ENCODE results near the gene KBTBD13.
"Not testable (repeated sequence)": the region's sequence is repeated elsewhere in the genome, so short reads cannot be mapped to it uniquely, and the experiment has no call there.

The KBTBD13 gene

DNA sequence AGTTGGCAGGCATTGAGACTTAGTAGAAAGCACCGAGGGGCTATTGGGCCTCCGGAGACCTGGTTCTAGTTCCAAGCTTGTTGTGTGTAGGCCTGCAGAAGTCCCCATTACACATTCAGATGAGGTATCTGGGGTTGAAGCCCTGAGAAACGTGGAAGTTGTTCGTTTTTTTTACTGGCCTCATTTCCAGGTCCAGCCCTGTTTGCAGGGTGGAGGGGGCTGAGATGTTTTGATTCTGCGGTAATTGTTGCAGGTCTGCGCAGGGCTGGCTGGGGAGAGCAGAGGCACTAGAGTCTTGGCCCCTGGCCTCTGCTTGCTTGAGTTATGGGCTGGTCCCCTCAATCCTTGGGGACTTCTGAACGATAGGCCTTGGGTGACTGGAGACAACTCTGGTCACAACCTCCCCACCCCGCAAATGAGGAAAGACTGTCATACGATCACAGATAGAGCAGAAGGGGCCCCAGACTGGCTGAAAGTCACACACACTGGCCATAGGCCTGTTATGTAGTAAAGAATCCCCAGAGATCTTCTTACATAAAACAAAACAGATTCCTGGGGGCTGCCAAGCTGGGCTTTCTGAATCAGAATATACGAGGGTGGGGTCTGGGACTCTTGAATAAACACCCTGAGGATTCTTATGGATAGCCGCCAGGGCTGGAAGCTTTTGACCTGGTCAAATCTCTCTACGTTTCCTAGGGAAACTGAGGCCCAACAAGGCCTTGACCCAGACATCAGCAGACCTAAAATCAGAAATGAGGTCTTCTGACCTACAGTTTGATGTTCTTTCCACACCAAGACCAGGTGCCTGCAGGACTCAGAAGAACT lies 15.6 kb downstream of the KBTBD13 start:
- no peak for DNase-seq

- DNase-seq: no peak
Measured at GRCh38 chr15:65092911-65093792, 16.6 kb downstream of the KBTBD13 start.

GRCh38 chr15:65093793-65094170 lies 17.2 kb downstream of the KBTBD13 start:
- not testable (repeated sequence) for DNase-seq

GRCh38 chr15:65094294-65094995 lies 17.9 kb downstream of the KBTBD13 start:
- no peak for DNase-seq

DNA sequence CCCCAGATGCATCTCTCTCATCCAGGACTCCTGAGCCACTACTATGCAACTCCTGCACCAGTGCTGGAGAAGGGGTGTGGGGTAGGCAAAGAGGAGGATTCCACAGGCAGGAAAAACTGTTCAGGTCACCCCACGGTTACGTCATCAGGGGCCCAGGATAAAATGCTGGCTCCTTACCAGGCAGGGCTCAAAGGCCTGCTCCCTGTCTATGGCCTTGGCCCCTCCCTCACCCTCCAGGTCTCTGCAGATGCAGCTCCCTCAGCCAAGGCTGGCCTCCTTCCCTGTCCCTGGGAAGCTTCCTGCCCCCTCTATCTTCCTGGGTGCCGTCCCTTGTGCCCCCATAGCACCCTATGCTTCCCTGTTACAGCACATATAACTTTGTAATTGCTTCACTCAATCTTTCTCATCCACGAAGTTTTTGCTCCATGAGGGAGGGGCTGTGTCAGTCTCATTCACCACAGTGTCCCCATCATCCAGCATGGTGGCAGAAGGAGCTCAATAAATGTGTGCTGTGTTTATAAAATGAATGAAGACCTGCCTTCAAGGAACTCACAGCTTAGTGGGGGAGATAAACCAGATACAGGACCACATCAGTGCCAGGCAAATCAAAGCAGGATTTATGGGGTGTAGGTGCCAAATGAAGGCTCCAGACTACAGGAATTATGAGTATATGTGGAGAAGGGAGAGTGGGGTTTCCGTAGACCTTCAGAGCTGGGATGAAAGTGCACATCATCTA lies 18.6 kb downstream of the KBTBD13 start:
- DNase-seq: no peak

DNA sequence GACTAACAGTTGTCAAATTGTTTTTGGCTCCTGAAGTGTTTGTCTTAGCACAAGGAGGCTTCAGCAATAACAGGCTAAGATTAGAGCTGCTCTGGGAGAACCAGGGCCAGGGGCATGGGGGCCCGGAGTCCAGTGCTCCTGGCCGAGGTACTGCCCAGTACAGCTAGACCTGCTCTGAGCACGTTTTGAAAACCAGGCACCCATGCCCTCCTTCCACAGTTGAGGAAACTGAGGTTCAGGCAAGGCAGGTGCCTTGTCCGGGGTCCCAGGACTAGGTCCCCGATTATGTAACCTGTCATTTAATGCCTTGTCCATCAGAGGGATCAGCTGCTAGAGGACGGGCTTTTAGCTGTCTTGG lies 19.2 kb downstream of the KBTBD13 start:
- no peak for DNase-seq

GRCh38 chr15:65096481-65097385 lies 20.2 kb downstream of the KBTBD13 start:
- DNase-seq: no peak

- DNase-seq: no peak
Measured at GRCh38 chr15:65097651-65098263, 21.2 kb downstream of the KBTBD13 start.

DNA sequence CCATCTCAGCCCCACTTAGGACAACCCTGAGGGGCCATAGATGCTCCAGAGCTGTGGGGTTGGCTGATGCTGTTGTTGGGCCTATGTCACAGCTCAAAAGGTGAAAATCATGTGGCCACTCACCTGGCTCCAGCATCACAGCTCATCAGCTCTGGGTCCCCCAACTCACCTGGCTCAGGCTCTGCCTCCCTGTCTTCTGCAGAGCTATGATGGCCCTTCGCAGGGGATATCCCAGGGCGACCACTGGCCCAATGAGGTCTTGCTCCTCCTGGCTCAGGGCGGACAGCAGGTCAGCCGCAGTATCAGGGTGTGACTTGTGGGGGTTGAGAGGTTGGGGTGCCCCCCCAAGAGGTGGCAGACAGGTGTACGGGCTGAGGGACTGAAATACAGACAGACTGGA lies 22.8 kb downstream of the KBTBD13 start:
- no peak for DNase-seq

GRCh38 chr15:65099801-65100200 lies 23.3 kb downstream of the KBTBD13 start:
- not testable (repeated sequence) for DNase-seq

DNA sequence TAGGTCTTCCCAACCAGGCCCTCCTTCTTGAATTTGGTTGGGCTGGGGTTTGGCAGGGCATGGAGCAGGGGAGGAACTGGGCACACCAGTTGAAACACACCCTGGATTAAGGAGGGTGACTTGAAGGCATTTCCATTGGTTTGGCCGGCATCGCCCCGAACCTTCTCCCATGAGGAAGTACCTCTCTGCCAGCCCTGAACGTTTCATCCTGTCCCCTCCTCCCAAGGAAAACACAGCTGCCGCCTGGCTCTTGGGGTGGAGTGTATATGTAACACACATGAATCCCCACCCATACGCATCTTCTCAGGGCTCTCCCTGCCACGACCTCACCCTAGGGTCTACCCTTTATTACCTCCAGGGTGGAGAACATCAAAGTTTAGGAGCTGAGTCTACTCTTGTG lies 23.9 kb downstream of the KBTBD13 start:
- no peak for DNase-seq

DNA sequence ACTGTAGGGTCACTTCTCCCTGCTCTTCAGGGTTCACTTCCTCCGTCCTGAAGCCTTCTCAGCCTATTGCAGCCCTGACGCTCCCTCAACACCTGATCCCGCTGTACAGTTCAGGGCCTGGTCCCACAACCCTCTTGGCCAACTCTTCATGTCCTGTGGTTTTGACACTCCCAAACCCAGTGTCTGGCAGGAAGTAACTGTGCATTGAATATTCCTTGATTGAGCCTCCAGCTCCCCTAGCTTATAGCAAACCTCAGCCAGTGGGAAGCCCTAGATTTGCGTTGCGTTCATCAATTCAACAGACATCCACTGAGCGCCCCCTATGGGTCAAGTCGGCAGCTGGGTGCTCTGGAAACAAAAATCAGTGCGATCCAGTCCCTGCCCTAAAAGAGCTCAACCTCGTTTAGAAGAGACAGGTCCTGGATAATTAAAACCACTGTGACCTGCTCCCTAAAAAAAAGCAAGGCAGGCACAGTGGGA lies 24.9 kb downstream of the KBTBD13 start:
- DNase-seq: no peak

GRCh38 chr15:65101891-65102708 lies 25.6 kb downstream of the KBTBD13 start:
- DNase-seq: no peak

DNA sequence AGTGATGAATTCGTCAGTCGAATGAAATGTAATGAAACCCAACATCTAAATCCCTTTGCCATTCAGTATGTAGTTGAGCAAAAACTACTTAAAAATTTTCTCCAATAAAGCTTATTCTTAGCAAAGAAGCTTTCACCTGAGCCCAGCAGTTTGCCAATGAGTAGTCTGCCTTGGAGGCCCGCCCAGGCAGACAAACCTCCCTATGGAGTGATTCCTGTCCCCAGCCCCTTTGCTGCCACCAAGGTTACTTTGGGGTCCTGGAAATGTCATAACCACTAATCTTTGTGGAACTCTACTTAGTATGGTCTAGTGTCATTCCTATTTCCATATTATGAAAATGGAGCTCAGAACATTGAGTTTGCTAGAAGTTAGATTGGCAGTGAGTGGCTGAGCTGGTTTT lies 26.4 kb downstream of the KBTBD13 start:
- no peak for DNase-seq

- DNase-seq: no peak
Measured at GRCh38 chr15:65105038-65105437, 28.5 kb downstream of the KBTBD13 start.

DNA sequence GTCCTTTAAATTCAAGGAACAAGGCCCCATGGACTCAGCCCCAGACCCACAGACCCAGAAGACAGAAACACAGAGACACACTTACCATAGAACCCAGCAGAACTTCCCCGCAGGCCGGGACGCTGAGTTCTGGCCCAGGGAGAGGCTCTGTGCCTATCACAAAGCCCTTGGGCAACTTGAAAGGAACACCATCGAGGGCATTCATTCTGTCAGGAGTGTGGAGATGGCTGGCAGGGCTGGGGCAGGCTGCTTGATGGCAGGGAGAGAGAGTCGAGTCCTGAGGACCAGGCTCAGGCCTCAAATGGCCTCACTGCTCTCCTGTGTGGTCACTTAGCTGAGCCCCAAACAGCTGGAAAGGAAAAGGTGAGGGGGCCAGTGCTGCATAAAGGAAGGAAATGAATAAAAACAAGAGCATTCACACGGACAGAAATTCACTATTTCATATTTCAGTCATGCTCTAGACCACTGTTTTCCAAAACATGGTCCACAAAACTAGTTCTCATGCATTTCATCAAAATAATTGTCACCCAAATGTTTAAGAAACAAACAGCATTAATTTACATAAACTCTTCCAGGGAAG lies 29.6 kb downstream of the KBTBD13 start:
- DNase-seq: no peak

- DNase-seq: no peak
Measured at GRCh38 chr15:65110676-65111292, 34.2 kb downstream of the KBTBD13 start.

- no peak for DNase-seq
Measured at GRCh38 chr15:65115086-65115485, 38.5 kb downstream of the KBTBD13 start, which contains the start of gene UBAP1L. TSS of gene UBAP1L (minus strand) at chr15:65115200. CDS start at chr15:65106215, 8,985 bp downstream.

DNA sequence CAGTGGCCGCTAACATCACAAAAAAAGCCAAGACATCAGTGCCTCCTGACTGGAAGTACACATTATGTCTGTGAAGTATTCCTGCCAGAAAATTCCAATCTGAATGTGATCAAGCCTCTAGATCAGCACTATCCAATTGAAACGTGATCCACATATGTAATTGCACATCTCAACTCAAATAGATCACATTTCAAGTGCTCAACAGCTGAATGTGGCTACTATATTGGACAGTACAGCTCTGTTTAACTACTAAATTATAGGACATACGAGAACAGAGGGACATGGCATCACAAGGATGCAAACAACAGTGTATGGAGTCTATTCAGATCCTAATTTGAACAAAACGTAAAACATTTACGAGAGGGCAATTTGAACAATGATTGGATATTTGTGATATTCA lies 39.0 kb downstream of the KBTBD13 start:
- DNase-seq: no peak
